ENCODE measurements around the gene HNRNPUL1. TPM values are rescaled to one million over a fixed set of nuclear protein-coding genes. Genes with fewer than 3 reads are reported as not detected.
"Not testable (repeated sequence)": the region's sequence is repeated elsewhere in the genome, so short reads cannot be mapped to it uniquely, and the experiment has no call there.

HNRNPUL1 gene
- total RNA-seq, 1 donor = 159 TPM

DNA sequence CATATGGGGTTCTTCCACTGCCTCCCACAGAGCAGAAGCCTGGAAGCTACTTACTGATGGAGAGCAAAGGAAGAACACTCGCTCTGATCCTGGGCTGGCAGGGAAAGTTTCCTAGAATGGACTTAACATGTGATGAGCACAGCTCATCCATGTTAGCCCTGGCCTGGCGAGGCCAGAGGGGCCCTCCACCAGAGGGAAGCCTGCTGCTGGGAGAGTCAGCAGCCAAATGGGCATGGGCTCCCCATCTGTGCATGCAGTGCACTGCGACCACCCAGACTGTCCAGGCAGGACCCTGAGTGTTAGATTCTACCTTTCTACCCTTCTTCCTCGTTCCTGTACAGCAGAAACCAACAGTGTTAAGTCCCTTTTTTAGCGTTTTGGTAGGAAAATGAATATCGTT is 8.9 kb downstream of the HNRNPUL1 start:
- no peak for DNase-seq (ENCODE audit: low read depth in 2 of 3, low spot score in 2 of 3)

DNA sequence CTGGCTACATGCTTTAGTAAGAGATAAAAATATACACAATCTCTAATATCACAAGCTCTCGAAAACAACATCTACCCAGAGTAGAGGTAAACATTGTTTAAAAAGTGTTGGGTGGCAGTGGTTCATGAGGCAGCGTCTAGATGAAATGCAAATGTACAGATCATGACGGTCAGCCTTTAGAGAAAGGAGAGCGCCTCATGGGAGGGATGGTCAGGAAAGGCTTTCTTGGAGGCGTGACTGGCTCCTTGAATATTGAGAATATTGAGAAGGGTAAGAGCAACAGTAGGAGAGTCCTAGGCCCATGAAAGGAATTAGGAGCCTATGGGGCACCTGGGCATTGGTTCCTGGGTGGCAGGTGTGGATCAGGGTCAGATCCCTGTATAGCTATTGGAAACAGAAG is 10.6 kb downstream of the HNRNPUL1 start:
- no peak for DNase-seq (ENCODE audit: low read depth in 2 of 3, low spot score in 2 of 3)

DNA sequence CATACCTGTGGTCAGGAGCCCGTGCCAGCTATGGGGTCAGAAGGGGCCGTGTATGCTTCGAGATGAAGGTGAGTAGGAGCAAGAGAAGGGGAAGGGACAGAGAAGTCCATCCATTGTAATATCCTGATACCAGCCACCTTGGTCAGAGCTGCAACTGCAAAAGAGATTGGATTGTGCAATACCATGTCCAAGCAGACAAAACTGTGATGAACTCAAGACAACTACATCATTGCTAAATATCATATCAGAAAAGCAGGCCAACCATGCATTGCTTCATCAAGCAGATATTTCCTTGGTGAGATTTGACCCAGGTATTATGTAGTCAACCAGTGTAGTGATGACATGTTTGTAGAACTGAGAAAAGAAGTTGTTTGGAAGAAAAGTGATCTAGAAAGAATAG is 12.1 kb downstream of the HNRNPUL1 start:
- DNase-seq (ENCODE audit: low read depth in 2 of 3, low spot score in 2 of 3) = no peak

DNA sequence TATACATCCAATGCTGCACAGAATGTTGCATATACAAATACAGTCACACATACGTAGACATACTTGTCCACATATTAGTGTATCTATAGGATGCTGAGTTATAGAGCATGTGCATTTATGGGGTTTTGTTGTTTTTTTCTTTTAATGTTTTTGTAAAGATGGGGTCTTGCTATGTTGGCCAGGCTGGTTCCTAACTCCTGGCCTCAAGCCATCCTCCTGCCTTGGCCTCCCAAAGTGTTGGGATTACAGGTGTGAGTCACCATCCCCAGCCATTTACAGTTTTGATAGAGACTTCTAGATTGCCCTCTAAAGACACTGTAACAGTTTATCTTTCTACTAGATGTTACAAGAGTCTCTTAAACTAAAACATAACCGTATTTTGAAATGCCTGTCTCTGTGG is 14.3 kb downstream of the HNRNPUL1 start:
- no peak for DNase-seq (ENCODE audit: low read depth in 2 of 3, low spot score in 2 of 3)

DNA sequence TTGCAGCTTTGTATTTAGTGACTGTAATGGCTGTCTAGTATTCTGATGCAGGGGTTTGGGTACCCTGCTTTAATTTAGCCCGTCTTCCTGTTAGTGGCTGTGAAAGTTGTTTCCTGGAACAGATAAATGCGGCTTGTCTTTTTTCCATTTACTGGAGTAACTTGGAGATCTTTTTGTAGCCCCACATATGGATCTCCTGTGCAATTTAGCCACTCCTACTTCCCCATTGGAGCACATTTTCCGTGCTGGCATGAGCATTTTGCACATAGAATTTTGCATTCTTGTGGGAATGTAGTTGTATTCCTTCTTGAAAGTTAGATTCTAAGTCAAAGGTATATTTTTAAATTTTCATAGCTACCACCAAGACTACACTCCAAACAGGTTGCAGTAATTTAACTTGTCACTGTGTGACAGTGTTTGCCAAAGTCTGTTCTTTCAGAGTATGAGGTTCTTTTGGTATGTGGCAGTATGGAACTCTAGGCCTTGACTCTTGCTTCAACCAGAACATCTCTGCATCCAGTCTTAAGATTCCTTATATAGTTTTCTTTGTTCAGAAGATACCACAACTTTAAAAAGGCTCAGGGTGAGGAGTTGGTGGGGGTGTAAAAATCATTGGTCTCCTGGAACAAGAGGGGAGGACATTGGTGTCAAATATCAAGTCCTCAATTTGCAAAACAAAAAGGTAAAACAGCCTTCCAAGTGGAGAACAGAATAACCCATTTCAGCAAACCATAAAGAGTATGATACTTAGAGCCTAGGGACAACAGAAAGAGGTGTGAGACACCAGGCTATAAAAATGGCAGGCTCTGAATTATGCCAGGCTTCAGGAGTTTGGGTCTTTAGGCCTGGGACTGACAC is 24.7 kb downstream of the HNRNPUL1 start:
- peak in 1 of 3 donors; percentile 41 for DNase-seq (ENCODE audit: low read depth in 2 of 3, low spot score in 2 of 3)

DNA sequence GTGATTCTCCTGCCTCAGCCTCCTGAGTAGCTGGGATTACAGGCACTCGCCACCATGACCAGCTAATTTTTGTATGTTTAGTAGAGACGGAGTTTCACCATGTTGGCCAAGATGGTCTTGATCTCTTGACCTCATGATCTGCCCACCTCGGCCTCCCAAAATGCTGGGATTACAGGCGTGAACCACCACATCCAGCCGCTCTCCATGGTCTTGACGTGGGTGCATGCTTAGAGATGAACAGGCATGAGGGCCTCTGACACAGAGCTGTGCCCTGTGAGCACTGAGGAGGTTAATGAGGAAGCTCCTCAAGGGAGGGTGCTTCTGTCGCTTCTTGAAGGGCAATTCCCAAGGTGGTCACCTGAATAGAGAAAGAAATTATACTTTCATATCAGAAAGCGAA is 25.6 kb downstream of the HNRNPUL1 start:
- not testable (repeated sequence) for DNase-seq (ENCODE audit: low read depth in 2 of 3, low spot score in 2 of 3)

DNA sequence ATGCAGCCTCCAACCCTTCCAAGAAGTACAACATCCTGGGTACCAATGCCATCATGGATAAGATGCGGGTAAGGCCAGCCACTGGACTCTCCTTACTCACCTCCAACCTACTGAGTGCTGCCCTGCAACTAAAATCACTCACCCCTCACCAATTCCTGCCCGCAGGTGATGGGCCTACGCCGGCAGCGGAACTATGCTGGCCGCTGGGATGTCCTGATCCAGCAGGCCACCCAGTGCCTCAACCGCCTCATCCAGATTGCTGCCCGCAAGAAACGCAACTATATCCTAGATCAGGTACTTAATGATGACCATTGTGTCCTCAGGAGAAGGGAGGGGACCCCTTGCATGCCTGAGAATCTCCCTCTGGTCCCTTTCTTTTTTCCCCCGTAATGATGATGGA is 30.2 kb downstream of the HNRNPUL1 start:
- DNase-seq (ENCODE audit: low read depth in 2 of 3, low spot score in 2 of 3) = no peak

DNA sequence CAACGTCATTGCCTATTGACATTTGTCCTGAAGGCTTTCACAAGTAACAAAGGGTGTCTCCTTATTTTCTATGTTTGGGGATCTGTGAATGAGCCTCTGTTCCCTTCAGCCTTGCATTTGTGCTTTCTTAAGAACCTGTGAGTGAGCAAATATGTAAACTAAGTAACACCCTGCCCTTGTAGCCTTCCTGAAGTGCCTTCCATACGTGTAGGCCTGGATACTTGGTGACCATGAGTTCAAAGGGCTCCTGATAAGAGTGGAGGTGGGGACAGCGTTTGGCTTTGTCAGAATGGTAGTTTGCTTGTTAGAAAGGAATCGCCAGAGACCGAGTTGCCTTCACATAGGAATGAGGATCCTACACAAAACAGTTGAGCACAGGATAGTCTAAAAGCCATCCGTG is 31.3 kb downstream of the HNRNPUL1 start:
- DNase-seq (ENCODE audit: low read depth in 2 of 3, low spot score in 2 of 3) = no peak

DNA sequence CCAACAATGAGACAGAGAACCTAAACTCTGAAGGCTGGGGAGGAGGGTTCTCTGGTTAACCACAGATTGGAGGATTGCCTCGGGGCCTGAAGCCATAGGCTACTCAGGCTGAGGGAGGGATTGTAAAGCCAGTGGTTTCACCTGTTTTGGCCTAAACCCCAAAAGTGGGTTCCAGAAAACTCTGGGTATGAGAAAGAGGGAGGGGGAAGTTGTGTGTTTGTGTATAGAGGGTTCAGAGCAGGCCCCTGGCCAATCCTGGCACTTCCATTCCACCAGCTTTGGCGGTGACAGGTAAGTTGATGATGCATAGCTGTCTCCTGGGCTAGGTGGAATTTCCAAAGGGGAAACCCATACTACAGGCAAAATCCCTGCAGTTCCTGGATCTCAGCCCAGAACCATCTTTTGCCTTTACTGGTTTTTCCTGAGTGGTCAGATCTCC is 32.3 kb downstream of the HNRNPUL1 start:
- peak in 1 of 3 donors; percentile 25 for DNase-seq (ENCODE audit: low read depth in 2 of 3, low spot score in 2 of 3)

DNA sequence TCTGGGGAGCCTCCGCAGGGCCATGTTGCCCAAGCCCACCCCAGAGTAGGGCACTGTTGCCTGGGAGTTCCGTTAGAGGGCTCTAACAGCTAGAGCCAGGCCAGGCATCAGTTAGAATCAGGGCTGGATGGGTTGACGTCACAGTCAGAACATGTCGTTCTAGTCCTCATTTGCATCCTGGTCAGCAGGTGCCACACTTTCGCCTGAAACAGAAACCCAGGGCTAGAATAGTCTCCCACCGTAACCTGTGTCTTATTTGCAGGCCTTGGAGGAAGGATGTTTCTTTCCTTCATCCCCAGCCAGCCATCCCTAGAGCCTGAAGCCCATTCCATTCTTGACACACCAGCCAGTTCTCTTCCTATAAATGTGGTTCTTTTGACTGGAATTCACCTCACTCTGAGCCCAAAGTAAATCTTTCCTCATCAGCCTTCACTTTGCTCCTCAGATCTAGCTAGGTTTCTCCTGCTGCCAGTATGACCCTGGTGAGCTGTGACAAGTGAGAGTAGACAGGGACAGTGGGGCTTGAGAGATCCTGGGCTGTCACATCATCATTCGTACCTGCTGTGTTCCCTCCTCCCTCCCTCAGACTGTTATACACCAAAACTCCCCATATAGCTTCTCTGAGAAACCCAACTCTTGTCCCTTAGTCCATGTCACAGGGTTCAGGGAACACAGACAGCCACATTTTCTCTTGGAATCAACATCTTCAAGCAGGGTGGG is 33.6 kb downstream of the HNRNPUL1 start:
- DNase-seq (ENCODE audit: low read depth in 2 of 3, low spot score in 2 of 3) = no peak

DNA sequence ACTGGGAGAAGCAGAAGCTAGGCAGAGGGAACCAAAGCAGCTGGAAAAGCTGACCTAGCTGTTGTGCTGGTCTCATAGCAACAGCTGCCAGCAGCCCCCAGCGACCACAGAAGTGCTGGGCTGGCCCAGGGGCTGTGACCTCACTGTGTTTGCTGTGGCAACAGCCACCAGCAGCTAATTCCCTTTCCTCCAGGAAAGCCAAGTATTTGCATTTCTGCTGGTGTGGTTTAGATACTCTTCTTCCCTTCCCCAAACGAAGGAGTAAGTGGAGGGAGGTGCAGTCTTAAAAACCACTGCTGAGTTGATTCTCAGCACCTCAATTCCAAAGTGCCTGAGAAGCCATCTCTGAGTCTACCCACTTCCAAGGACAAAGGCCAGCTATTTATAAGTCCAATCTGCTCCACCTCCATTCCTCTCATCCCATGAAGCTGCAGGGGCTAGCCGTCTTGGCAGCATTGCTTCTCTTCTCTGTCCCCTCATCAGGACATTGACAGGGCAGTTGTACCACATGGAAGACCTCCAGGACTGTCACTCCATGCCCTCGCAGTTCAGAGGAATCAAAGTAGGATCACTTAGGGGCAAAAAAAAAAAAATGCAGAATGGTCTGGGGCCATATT is 34.3 kb downstream of the HNRNPUL1 start:
- DNase-seq (ENCODE audit: low read depth in 2 of 3, low spot score in 2 of 3) = peak in 2 of 3 donors; percentile 89 to 92

DNA sequence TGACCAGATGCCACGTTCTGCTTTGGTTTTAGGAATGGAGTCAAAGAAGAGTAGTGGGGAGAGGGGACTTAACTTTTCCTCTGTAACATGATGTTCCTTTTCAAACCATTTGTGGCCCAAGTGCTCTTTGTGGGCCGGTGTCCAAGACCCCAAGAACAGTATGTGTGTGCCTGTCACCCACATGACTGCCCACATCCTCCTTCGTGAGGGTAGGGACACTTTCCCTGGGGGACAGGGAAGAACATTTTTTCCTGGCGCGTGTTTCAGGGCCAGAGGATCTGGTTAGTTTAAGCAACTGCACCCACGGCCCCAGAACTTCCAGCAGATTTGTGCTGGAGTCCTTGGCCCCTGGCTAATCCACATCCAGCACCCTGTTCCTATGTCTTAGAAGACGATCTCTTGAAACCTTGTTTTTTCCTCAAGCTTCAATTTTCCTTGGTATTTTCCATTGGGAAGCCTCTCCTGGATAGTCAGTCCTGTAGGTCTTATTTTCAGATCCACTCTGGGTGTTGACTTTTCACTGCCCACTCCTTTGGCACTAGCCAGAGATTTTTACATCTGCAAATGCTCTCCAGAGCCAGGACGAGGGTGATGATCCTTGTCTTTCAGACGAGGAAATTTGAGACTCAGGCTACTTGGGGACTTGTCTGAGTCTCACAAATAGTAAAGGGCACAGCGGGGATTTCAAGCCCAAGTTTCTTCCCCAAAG is 35.0 kb downstream of the HNRNPUL1 start:
- DNase-seq (ENCODE audit: low read depth in 2 of 3, low spot score in 2 of 3) = no peak

DNA sequence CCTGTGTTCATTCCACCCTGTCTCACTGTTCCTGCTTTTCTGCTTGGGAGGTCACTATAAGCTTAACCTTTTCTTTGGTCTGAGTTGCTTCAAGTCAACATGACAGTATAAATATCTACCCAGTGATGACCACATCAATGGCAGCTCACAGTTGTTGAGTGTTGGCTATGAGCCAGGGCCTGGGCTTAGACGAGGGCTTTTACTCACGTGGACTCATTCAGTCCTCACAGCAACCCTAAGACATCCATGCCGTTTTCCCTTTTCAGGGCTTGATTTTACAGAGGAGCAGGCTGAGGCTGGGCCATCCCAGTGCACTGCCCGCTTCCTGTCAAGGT is 35.5 kb downstream of the HNRNPUL1 start:
- DNase-seq (ENCODE audit: low read depth in 2 of 3, low spot score in 2 of 3) = peak in 1 of 3 donors; percentile 34

DNA sequence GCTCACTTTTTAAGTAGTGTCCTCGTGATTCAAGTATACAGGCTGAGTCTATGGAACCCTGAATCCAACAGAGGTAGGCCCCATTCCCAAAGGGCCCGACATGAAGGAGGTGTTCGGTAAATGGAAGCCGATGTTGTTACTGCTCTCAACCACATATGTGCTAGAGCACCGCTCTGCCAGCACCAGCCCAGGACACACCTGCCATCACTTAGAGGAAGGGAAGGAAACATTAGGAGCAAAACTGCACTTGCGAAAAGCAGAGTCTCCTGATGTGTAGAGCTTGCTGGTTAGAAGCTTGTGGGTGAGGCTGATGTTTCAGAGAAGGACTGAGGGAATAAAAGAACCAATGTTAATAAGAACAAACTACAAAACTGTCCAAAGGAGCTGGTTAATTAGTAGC is 36.4 kb downstream of the HNRNPUL1 start:
- peak in 1 of 3 donors; percentile 55 for DNase-seq (ENCODE audit: low read depth in 2 of 3, low spot score in 2 of 3)

DNA sequence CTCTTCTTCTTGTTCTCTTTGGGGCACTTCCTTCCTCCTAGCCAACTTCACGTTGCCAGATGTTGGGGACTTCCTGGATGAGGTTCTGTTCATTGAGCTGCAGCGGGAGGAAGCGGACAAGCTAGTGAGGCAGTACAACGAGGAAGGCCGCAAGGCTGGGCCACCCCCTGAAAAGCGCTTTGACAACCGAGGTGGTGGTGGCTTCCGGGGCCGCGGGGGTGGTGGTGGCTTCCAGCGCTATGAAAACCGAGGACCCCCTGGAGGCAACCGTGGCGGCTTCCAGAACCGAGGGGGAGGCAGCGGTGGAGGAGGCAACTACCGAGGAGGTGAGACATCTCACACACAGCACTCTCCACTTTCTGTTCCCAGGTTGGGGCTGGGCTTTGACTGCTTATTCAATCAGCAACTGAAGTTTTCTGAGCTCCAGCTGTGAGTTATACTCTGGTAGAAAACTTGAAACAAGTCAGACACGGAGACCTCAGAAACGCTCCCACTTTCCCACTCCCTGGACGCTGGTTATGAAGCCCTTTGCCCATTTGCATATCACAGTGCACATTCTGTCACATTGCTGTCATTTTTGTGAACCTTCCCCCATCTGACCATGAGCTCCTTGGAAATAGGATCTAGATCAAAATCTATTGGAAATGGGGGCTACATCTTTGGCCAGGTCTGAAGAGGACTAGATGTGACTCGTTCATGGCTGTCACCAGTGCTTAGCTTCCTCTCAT is 38.6 kb downstream of the HNRNPUL1 start:
- DNase-seq (ENCODE audit: low read depth in 2 of 3, low spot score in 2 of 3) = peak in 1 of 3 donors; percentile 46

DNA sequence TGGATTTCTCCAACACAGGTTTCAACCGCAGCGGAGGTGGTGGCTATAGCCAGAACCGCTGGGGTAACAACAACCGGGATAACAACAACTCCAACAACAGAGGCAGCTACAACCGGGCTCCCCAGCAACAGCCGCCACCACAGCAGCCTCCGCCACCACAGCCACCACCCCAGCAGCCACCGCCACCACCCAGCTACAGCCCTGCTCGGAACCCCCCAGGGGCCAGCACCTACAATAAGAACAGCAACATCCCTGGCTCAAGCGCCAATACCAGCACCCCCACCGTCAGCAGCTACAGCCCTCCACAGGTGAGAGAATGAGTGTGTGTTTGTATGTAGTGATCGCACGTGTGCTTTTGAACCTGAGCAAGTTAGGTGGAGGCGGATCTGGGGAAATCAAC is 39.8 kb downstream of the HNRNPUL1 start:
- no peak for DNase-seq (ENCODE audit: low read depth in 2 of 3, low spot score in 2 of 3)

DNA sequence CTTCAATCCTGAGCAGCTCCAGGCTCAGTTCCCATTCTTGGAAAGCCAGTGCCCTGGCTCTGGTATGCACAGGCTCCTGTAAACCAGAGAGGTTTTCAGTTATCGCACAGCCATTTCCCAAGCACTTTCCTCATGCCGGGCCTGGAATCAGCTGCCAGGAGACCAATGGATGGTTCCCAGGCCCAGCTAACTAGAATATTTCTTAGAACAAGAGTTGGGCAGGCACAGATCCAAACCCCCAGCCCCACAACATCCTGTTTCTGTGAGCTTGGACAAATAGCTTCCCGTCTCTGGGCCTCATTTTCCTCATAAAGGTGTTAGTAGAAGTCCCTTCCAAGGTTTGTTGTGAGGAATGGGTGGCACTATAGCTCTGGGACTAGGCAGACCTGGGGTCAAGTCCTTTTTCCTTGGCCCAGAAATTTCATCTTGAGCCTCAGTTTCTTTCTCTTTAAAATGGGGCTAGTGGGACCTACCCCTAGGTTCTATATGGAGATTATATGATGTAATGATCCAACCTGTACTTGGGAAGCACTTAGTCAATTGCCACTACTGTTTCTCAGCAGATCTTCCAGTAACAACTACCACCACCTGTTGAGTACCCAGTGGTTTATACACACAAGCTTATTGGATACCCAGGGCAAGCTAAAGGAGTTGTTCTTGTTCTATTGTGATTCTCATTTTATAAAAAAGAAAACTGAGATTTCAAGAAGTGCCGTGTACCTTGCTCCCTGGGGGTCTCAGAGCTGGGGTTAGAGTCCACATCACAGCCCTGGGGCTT is 40.7 kb downstream of the HNRNPUL1 start:
- no peak for DNase-seq (ENCODE audit: low read depth in 2 of 3, low spot score in 2 of 3)

DNA sequence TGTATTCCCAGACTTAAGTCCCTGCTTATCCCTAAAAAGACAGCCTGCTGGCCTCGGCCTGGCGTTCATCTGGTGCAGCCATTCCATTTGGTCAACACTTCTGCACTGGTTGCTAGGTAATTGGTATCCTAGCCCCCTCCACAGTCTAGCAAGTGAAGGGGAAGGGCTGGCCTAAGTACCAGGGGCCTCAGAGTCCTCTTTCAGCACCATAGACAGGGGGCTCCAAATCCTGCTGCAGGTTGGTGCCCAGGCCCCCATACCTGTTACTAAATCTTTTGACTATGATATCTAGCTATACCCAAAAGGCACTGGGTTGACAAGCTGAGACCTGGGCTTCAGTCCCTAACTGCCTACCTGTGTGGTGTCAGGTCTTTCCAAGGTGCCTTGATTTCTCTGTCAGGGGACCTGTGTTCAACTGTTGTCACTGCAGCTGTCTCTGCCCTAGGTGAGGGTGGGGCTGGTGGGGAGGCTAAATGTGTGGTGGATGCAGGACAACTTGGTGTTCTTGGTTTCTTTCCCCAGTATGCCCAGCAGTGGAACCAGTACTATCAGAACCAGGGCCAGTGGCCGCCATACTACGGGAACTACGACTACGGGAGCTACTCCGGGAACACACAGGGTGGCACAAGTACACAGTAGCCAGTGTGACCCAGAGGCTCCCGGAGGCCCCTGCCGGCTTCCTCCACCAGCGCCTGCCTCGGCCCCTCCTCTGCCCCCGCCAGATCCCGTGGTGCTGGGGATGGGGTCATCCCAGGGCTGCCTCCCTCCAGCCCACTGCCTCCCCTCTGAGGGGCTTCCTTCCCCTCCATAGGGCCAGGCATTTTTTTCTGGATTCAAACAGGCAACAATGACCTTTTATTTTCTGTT is 42.0 kb downstream of the HNRNPUL1 start:
- no peak for DNase-seq (ENCODE audit: low read depth in 2 of 3, low spot score in 2 of 3)

All from hematopoietic multipotent progenitor cell (in vitro differentiated cells).